GM18951 (cell line): ENCODE results near the gene RPP14.

ENCODE experiments used
- POLR2A ChIP-seq: IDR thresholded peaks from 4 replicates; pipeline ENCODE4 v1.6.1; 2011; ENCODE audit warnings: mild to moderate bottlenecking; ENCODE audit not compliant: insufficient read length, insufficient read depth; ENCODE audit errors: extremely low read depth
- in situ Hi-C: fragments of 300-500 bp; cut with MboI; formaldehyde crosslinking; loops from one replicate; pipeline ENCODE4 v1.12.0; 2022; ENCODE audit warnings: low sequenced_read_pairs, mixed read lengths, inconsistent platforms; ENCODE audit not compliant: unreplicated experiment

RPP14 gene

GRCh38 chr3:58307639-58308215, 1.7 kb downstream of the RPP14 start:
- in situ Hi-C loops = no loop called here
- no peak for TF ChIP-seq POLR2A

DNA sequence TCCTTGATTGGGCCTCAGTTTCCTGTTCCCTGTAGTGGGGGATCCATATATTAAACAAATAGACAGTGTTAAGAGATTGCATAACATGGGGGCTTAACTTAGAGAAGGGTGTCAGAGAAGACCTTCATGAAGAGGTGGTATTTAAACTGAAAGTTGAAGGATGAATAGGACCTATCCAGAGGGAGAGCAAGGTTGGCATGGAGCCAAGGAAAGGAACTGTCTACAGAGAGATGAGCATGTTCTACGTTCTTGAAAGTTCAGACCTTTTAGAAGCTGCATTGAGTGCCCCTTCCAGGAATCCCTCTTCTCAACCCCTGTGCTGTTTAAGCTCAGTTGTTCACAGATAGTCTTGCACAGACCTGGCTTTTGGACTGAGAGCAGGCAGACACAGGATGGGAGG, 2.7 kb downstream of the RPP14 start:
- in situ Hi-C loops = no loop called here
- no peak for TF ChIP-seq POLR2A

DNA sequence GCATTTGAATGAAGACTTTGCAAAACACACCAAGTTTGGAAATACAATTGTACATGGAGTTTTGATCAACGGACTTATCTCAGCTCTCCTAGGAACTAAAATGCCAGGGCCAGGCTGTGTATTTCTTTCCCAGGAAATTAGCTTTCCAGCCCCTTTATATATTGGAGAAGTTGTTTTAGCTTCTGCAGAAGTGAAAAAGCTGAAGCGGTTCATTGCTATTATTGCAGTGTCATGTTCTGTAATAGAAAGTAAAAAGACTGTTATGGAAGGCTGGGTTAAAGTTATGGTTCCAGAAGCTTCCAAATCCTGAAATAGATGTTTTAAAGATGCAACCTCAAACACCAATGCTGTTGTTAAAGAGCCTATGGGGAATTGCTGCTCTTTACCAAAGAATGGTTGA, 11.8 kb downstream of the RPP14 start:
- in situ Hi-C loops = loop anchor here (10.0 kb wide), 1 partner anchor 217 kb away; the partner anchor contains the start of gene ACOX2
- no peak for TF ChIP-seq POLR2A

- in situ Hi-C loops = no loop called here
- no peak for TF ChIP-seq POLR2A
Measured at GRCh38 chr3:58321791-58322190, 15.7 kb downstream of the RPP14 start.

DNA sequence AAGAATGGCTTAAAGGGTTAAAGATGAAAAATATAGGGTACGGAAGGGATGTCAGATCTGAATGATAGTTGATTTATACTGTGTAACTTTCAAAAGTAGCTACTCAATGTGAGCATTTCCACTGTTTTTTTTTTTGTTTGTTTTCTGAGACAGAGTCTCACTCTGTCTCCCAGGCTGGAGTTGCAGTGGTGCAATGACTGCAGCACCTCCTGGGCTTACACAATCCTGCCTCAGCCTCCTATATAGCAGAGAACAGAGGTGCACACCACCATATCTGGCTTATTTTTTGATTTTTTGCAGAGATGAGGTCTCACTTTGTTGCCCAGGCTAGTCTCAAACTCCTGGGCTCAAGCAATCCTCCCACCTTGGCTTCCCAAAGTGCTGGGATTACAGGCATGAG, 16.7 kb downstream of the RPP14 start:
- in situ Hi-C loops = no loop called here
- no peak for TF ChIP-seq POLR2A

- TF ChIP-seq POLR2A = no peak
- in situ Hi-C loops = no loop called here
Measured at GRCh38 chr3:58323529-58324390, 17.7 kb downstream of the RPP14 start.

DNA sequence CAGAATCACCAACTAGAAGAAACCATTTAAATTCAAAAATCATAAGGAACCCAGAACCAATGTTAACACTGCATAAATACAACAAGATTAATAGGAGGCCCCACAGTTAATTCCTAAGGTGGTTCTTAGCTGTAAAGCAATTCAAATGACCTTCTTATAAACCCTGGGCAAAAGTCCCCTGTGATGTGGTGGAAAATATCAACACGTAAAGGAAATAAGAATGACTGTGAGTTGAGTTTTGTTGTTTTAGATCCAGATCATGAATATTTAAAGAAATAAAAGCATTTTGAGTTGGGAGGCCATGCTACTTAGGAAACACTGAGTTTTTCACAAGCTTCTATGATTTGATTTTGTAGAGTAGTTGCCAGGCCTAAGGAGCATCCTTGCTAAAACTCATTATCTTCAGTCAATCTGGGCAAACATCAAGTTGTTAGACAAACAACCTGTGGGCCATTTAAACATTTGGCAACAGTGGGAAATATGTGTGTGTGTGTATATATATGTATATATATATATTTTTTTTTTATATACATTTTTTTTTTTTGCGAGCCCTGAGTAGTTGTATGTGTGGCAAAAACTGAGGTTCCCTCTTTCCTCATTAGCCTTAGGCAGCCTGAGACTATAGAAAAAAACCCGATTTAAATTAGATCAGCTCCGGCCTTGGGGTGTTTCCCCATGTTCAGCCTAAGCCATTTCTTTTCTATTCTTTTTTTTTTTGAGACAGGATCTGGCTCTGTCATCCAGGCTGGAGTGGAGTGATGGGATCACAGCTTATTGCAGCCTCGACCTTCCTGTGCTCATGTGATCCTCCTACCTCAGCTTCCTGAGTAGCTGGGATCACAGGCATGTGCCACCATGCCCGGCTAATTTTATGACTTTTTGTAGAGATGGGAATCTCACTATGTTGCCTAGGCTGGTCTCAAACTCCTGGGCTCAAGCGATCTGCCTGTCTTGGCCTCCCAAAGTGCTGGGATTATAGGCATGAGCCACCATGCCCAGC, 18.6 kb downstream of the RPP14 start:
- TF ChIP-seq POLR2A = no peak
- in situ Hi-C loops = no loop called here

DNA sequence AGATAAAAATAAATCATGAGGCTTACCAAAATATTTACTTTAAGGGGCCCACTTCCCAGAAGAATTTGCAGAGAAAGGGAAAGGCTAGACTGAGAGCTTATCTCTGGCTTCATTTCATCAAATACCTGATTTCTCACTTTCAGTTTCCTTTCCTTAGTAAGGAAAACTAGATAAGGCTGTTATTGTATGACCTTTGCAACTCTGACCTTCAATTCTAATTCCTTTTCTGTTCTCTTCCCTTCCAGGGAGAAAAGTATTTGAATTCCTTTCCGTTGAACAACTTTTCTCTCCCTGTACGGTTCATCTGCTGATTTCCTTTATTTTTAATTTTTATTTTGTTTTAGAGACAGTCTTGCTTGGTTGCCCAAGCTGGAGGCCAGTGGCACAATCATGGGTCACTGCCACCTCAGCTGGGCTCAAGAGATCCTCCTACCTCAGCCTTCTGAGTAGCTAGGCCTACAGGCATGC, 19.5 kb downstream of the RPP14 start:
- in situ Hi-C loops = no loop called here
- no peak for TF ChIP-seq POLR2A

DNA sequence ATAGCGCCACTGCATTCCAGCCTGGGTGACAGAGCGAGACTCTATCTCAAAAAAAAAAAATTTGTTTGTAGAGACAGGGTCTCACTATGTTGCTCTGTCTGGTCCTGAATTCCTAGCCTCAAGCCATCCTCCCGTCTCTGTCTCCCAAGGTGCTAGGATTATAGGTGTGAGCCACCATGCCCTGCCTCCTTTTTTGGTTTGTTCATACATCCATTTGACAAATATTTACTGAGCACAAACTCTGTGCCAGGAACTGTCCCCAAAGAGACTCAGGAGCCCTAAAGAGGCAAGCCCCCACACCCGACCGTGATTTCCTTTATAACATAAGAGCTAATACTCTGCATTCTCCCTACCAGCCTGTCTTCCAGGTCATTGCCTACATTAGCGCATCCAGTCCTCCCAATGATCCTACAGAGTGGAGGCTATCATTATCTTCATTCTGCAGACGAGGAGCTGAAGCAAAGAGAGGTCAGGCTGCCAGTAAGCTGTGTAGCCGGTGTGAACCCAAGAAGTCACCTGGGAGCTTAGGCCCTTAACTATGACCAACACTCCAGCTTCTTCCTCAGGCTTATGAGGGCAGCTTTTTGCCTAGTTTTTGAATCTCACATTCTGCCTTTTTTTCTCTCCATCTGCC, 20.3 kb downstream of the RPP14 start:
- in situ Hi-C loops = no loop called here
- TF ChIP-seq POLR2A = no peak

DNA sequence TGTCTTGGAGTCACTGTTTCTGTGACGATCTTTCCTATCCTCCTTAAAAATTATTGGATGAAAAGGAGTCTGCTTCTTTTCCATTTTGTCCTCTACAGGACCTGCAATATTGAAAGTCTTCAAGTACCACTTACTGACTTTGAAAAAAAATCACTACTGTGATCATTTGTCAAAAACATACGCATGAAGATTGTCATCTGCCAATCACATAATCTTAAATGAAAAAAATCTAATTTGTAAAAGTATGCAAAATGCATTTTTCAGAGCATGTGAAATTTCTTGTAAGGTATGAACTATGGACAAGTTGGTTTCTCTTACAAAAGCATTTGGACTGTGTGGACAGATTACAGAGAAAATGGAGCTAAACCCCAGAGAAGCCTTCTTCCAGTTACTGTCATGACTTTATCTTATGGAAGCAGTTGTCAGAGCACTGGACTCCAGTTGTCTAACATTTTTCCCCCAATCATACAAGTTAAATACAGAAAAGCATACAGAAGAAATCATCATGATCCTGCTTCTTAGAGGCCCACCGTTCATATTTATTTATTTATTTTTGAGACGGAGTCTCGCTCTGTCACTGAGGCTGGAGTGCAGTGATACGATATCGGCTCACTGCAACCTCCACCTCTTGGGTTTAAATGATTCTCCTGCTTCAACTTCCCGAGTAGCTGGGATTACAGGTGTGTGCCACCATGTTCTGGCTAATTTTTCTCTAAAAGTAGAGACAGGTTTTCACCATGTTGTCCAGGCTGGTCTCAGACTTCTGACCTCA, 23.3 kb downstream of the RPP14 start:
- in situ Hi-C loops = no loop called here
- TF ChIP-seq POLR2A = no peak

DNA sequence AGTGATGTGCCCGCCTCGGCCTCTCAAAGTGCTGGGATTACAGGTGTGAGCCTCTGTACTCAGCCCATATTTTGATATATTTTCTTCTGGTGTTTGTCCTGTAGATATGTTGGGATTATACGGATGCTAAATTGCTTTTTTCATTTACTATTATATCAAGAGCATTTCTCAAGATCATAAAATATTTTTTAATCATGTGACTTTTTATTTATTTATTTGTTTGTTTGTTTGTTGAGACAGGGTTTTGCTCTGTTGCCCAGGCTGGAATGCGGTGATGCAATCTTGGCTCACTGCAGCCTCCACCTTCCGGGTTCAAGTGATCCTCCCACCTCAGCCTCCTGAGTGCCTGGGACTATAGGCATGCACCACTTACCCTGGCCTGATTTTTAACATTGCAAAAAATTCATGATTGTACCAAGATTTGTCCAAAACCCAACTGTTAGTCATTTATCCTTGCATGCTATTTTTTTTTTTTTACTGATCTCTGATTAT, 23.9 kb downstream of the RPP14 start:
- in situ Hi-C loops = loop anchor here (5.0 kb wide), 1 partner anchor 87 kb away; no protein-coding TSS in a partner anchor
- no peak for TF ChIP-seq POLR2A

DNA sequence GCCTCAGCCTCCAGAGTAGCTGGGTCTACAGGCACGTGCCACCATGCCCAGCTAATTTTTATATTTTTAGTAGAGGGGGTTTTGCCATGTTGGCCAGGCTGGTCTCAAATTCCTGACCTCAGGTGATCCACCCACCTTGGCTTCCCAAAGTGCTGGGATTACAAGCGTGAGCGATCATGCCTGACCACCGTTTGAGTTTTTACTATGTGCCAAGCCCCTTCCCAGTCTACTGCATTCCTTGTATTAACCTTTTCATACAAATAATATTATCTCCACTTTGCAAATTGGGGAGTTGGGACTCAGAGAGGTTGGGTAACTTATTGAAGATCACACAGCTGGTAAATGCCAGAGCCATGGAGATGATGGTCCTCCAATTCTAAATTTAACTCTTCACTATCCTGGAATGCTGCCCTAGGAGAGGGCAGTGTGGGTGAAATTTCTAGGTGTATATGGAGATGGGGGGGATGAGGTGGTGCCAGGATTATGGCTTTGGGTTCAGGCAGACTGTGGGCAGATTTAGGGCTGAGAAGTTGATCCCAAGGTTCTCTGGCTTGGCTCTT, 25.6 kb downstream of the RPP14 start:
- no peak for TF ChIP-seq POLR2A
- in situ Hi-C loops = loop anchor here (5.0 kb wide), 1 partner anchor 86 kb away; no protein-coding TSS in a partner anchor
